Neutrophil (primary cell): ENCODE measurements around the gene TFAP2B.

ENCODE experiments used
- H3K27ac ChIP-seq: fragments of 200-600 bp; sonication (generic); 2 replicates; pipeline ENCODE4 v1.5.1; 2016; ENCODE audit warnings: mild to moderate bottlenecking, moderate library complexity
- H3K27me3 ChIP-seq: fragments of 200-600 bp; sonication (generic); 2 replicates; pipeline ENCODE4 v1.6.0; 2016; ENCODE audit warnings: mild to moderate bottlenecking
- H3K36me3 ChIP-seq: fragments of 200-600 bp; sonication (generic); 2 replicates; pipeline ENCODE4 v1.5.1; 2017
- H3K4me1 ChIP-seq, 2 experiments: fragments of 200-600 bp in 1 of 2; sonication (generic) in 1 of 2; 1 replicate in 1 of 2; 2 replicates in 1 of 2; pipeline versions ENCODE4 v1.5.1 to v1.6.1; 2013 to 2016; ENCODE audit warnings: low read depth in 1 of 2, low read length in 1 of 2, mild to moderate bottlenecking in 1 of 2, moderate library complexity in 1 of 2; ENCODE audit not compliant: control insufficient read depth in 1 of 2, insufficient read depth in 1 of 2
- H3K4me3 ChIP-seq, 2 experiments: fragments of 200-600 bp in 1 of 2; sonication (generic) in 1 of 2; 1 replicate in 1 of 2; 2 replicates in 1 of 2; pipeline ENCODE4 v1.5.1; 2013 to 2016; ENCODE audit warnings: low read depth in 1 of 2, low read length in 1 of 2, mild to moderate bottlenecking in 1 of 2, moderate library complexity in 1 of 2
- H3K9me3 ChIP-seq: fragments of 200-600 bp; sonication (generic); 2 replicates; pipeline ENCODE4 v1.5.1; 2016
- CTCF ChIP-seq: fragments of 200-600 bp; sonication (generic); IDR thresholded peaks from 2 replicates; pipeline ENCODE4 v1.5.1; 2016; ENCODE audit warnings: antibody characterized with exemption

TFAP2B gene

DNA sequence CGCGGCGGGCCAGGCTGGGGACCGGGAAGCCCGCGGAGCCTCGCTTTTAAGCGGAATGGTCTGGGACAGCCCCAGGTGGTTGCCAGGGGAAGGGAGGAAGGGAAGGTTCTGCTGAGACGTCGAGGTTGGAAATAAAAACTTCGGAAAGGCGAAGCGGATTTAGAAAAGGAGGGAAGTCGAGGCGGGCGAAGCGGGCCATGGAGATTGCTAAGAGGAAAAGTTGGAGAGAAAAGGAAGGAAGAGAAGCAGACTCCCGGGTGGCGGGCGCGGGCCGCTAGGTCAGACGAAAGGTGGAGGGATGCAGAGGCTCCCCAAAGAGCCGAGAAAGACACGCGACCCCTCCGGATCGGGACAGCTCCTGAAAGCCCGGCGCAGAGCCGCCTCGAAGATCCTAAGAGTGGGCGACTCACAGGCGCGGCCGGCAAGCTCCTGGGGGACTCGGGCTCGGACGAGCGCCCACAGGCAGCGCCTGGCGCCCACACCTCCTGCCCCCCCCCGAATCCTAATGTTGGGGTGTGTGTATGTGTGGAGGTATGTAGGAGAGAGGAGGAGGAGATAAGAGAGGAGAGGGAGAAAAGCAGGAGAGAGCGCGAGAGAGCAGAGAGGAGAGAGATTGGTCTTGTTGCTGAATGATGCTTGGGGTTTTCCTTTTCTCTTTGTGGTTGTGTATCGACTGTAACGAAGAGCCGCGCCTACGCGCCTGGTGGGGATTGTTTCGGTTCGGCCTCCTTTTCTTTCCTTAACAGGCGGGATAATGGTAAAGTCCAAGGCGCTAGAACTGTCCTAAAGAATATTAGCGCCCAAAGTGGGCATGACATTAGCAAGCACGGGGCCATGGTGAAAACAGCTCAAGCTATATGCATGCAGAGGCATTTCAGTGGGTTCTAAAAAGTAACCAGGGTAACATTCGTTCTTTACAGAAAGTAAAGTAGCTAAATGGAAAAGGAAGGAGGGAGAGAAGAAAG, 1.5 kb downstream of the TFAP2B start:
- Histone ChIP-seq H3K4me3 (peak overlapping the region; percentile 21 to 50), H3K4me1 (peaks cover 11 to 16% of the 10 kb centered on the region in 2 experiments), H3K9me3 (no peaks in the 10 kb centered on the region), H3K27me3 (peaks cover 99% of the 10 kb centered on the region), H3K27ac (no peak overlapping the region), H3K36me3 (no peaks in the 10 kb centered on the region)
- no peak for TF ChIP-seq CTCF

DNA sequence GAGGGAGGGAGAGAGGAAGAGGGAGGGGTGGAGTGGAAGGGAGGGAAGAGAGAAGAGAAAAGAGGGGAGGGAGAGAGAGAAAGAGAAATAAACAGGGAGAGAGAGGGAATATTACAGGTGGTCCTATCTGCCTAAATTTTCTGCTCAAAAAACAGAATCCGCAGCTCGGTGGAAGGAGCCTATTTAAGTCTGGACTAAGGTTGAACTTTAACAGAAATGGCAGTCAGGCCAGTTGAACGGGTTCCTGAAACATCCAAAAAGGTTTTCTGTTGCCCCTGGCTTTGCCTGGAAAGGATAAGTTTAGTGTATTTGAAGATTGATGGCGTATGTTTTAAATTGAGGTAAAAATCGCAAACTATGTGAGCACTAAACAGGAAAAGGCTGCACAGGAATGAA, 2.2 kb downstream of the TFAP2B start:
- Histone ChIP-seq H3K4me3 (no peak overlapping the region), H3K27ac (no peak overlapping the region), H3K9me3 (no peaks in the 10 kb centered on the region), H3K36me3 (no peaks in the 10 kb centered on the region), H3K27me3 (peaks cover 99% of the 10 kb centered on the region), H3K4me1 (peaks cover 7 to 16% of the 10 kb centered on the region in 2 experiments)
- TF ChIP-seq CTCF: no peak

- TF ChIP-seq CTCF: no peak
- no peaks in the 10 kb centered on the region for H3K36me3 ChIP-seq
- peaks cover 100% of the 10 kb centered on the region for H3K27me3 ChIP-seq
- peaks cover 7 to 12% of the 10 kb centered on the region in 2 experiments for H3K4me1 ChIP-seq
- H3K9me3 ChIP-seq: no peaks in the 10 kb centered on the region
- H3K4me3 ChIP-seq: no peak overlapping the region
- no peak overlapping the region for H3K27ac ChIP-seq
These were observed 2.9 kb downstream of the TFAP2B start for GRCh38 chr6:50821441-50822077.

DNA sequence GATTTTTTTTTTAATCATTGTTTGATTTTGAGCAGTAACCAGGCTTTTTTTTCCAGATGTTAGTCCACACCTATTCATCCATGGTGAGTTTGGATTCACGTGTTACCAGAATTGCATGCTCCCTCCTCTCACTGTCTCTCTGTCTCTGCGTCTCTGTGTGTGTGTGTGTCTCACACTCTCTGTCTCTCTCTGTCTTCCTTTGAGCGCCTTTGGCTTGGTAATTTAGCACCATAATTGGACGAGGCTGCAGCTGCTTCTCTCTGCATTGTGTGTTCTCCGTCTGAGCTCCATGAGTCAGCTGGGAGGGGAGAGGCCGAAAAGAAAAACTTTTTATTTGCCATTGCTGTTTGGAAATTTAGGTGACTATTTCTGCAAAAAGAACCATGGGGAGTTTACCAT, 3.4 kb downstream of the TFAP2B start:
- Histone ChIP-seq H3K4me3 (no peak overlapping the region), H3K27me3 (peaks cover 100% of the 10 kb centered on the region), H3K4me1 (peaks cover 7 to 12% of the 10 kb centered on the region in 2 experiments)

More for the DNA sequence above, 3.4 kb downstream of the TFAP2B start:
- Histone ChIP-seq H3K9me3 (no peaks in the 10 kb centered on the region), H3K36me3 (no peaks in the 10 kb centered on the region), H3K27ac (no peak overlapping the region)
- TF ChIP-seq CTCF: no peak
